Hypothalamus (tissue), 51 donors: ENCODE results near the gene RPP38.

ENCODE experiments used
- DNase-seq, 51 donors: peaks; one replicate each; lab custom pipeline; 2025; lab: John Stamatoyannopoulos, UW

RPP38 gene

GRCh38 chr10:15106352-15107013 is 9.3 kb downstream of the RPP38 start:
- DNase-seq: peak in 32 of 51 donors; percentile 3 to 77 (median 26)

GRCh38 chr10:15112657-15113056 is 15.5 kb downstream of the RPP38 start:
- no peak for DNase-seq

- no peak for DNase-seq
These were observed 16.6 kb downstream of the RPP38 start for GRCh38 chr10:15113766-15114165.

DNA sequence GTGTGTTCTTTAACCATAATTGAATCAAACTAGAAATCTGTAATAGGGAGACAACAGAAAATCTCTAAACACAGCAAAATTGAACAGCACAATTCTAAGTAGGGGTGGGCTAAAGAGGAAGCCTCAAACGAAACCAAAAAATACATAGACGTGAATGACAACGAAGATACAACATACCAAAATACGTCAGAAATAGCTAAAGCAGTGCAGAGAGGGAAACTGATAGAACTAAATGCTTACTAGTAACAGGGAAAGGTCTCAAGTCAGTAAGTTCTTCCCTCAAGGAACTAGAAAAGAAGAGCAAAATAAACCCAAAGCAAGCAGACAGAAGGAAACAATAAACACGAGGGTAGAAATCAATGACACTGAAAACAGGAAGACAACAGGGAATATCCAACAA is 19.1 kb downstream of the RPP38 start:
- no peak for DNase-seq

DNA sequence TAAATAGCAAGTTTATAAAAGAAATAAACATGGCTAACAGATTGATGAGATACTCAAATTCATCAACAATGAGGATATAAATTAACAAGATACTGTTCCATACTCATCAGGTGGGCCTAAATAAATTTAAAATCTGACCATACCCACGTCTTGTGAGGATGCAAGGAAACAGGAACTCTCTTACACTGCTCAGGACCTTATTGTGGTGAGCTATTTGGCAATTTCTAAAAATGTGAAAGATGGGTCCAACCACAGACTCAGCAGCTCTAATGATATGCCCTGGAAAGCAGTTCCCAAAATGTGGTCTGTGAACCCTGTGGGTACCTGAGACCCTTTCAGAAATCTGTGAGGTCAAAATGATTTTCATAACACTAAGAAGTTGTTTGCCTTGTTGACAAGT is 21.5 kb downstream of the RPP38 start:
- DNase-seq: no peak

GRCh38 chr10:15120523-15120922 is 23.4 kb downstream of the RPP38 start:
- no peak for DNase-seq

- DNase-seq: no peak
These were observed 24.6 kb downstream of the RPP38 start for GRCh38 chr10:15121707-15122106.

- no peak for DNase-seq
These were observed 25.4 kb downstream of the RPP38 start for GRCh38 chr10:15122477-15123030.

GRCh38 chr10:15123749-15124184 is 26.6 kb downstream of the RPP38 start:
- DNase-seq: no peak

GRCh38 chr10:15124190-15124589 is 27.0 kb downstream of the RPP38 start:
- DNase-seq: no peak

DNA sequence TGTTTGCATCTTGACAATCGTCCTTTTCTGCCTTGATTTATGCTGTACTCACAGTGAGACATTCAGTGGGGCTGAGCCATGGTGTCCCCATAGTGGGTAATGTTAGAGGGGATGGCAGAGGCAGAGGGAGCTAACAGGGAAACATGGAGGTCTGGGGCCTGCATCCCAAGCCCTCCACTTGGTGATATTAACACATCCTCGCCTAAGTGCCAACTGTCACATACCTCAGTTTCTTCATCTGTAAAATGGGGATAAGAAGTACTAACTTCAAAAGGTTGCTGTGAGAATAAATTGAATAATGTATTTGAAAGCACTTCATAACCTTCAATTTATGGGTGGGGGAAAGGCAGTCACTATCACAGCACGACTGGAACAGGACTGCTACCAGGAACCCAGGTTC is 27.8 kb downstream of the RPP38 start:
- no peak for DNase-seq

- no peak for DNase-seq
These were observed 34.2 kb downstream of the RPP38 start for GRCh38 chr10:15131330-15131729.

GRCh38 chr10:15136129-15137035 is 39.2 kb downstream of the RPP38 start:
- DNase-seq: no peak

DNA sequence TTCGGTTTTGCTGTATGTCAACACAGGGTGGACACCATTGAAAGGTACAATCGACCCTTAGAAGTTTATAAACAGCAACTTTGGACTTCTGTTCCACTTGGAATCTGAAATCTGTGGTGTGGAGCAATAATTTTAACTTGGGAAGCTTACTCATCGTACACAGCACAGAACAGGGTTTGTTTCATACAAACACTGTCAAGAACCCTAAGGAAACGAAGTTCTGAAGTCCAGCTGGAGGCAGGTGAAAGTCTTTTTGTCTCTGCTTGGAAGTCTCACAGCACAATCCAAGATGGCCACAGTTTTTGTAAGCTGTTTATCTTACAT is 39.8 kb downstream of the RPP38 start:
- no peak for DNase-seq

DNA sequence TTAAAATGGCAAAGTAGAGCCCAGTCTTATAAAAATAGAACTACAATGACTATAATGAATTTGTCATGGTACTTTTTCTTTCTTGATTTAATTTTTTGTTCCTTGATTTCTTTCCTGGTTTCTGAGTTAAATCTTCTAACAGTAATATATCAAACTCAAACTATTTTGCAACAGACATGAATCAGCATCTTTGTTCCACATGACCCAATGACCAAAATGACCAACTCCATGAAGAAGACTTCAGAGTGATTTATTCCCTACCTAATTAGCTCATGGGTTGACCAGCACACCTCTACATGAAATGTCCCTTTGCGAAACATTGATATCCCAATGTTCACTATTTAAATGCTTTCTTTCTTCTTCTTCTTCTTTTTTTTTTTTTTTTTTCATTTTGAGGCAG is 40.5 kb downstream of the RPP38 start:
- no peak for DNase-seq

DNA sequence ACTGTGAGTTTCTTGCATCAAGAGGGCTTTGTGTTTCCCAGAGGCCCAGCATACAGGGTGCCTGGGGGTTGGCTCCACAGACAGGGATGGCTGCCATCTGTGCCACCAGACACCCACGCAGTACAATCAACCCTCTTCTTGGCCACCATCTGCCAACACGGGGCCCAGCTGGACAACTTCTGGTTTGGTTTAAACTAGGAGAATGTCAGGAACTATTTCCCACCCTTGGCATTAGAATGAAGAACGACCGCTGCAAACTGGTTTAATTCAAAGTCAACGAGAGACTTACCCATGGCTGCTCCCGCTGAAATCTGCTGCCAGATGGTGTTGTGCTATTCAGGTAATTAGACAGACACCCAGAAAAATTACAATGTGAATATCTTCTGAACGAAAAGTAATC is 43.5 kb downstream of the RPP38 start:
- DNase-seq: peak in 17 of 51 donors; percentile 1 to 33 (median 15)

GRCh38 chr10:15141136-15142054 is 44.2 kb downstream of the RPP38 start:
- peak in 4 of 51 donors; percentile 2 to 46 (median 10) for DNase-seq

- no peak for DNase-seq
These were observed 47.6 kb downstream of the RPP38 start for GRCh38 chr10:15144788-15145187.

- no peak for DNase-seq
These were observed 49.2 kb downstream of the RPP38 start for GRCh38 chr10:15146366-15146765.

- no peak for DNase-seq
These were observed 50.6 kb downstream of the RPP38 start for GRCh38 chr10:15147594-15148392.
